NCI-H2227 treated with DMSO at 0.1 percent for 48 hours (cell line): ENCODE results near the gene CFAP70.

ENCODE experiments used
- DNase-seq: peaks from one replicate; lab custom pipeline; 2025; lab: John Stamatoyannopoulos, UW

CFAP70 gene

GRCh38 chr10:73252445-73253224 is 106.0 kb downstream of the CFAP70 start, which contains the start of gene MRPS16:
Gene MRPS16 (minus strand): TSS chr10:73252644. CDS start chr10:73252482, 162 bp downstream.
- peak; percentile 83 for DNase-seq

- no peak for DNase-seq
These were observed 106.8 kb downstream of the CFAP70 start for GRCh38 chr10:73251683-73252444.

GRCh38 chr10:73248259-73248724 is 110.4 kb downstream of the CFAP70 start:
- no peak for DNase-seq

GRCh38 chr10:73247509-73248258 is 111.0 kb downstream of the CFAP70 start:
- no peak for DNase-seq

- peak; percentile 90 for DNase-seq
These were observed 111.8 kb downstream of the CFAP70 start, which contains the start of gene DNAJC9 for GRCh38 chr10:73246646-73247508. Gene DNAJC9 (minus strand): TSS chr10:73247255. CDS start chr10:73247189, 66 bp downstream.

- no peak for DNase-seq
These were observed 112.4 kb downstream of the CFAP70 start for GRCh38 chr10:73246322-73246645.

GRCh38 chr10:73244866-73245477 is 113.7 kb downstream of the CFAP70 start:
- no peak for DNase-seq

GRCh38 chr10:73239908-73240307 is 118.8 kb downstream of the CFAP70 start:
- no peak for DNase-seq

GRCh38 chr10:73238990-73239566 is 119.6 kb downstream of the CFAP70 start:
- no peak for DNase-seq

- DNase-seq, result no peak
These were observed 124.0 kb downstream of the CFAP70 start for GRCh38 chr10:73234695-73235094.

GRCh38 chr10:73233883-73234282 is 124.8 kb downstream of the CFAP70 start:
- DNase-seq, result no peak

GRCh38 chr10:73232887-73233286 is 125.8 kb downstream of the CFAP70 start:
- DNase-seq, result no peak

- no peak for DNase-seq
These were observed 129.1 kb downstream of the CFAP70 start for GRCh38 chr10:73229567-73229966.

GRCh38 chr10:73228247-73228646 is 130.4 kb downstream of the CFAP70 start:
- no peak for DNase-seq

GRCh38 chr10:73226663-73227062 is 132.0 kb downstream of the CFAP70 start:
- DNase-seq, result no peak

- no peak for DNase-seq
These were observed 133.1 kb downstream of the CFAP70 start for GRCh38 chr10:73225518-73225917.

- no peak for DNase-seq
These were observed 137.7 kb downstream of the CFAP70 start for GRCh38 chr10:73220989-73221388.

- no peak for DNase-seq
These were observed 139.3 kb downstream of the CFAP70 start for GRCh38 chr10:73219384-73219783.

GRCh38 chr10:73218431-73219191 is 140.1 kb downstream of the CFAP70 start:
- DNase-seq, result peak; percentile 1

- DNase-seq, result no peak
These were observed 141.0 kb downstream of the CFAP70 start for GRCh38 chr10:73217628-73218027.
